ENCODE results near the gene MOCS1. TPM values are rescaled to one million over a fixed set of nuclear protein-coding genes. Genes with fewer than 3 reads are reported as not detected.

MOCS1 gene
- total RNA-seq, 1 donor from 2014 or later = 16.0 TPM

- FAIRE-seq = no peak
- Histone ChIP-seq H3K9me3 (ENCODE audit: insufficient read depth, low read depth, low read length) (no peaks in the 10 kb centered on the region), H3K79me2 (ENCODE audit: insufficient read depth, low read length) (no peaks in the 10 kb centered on the region), H3K27ac (ENCODE audit: low read depth, low read length) (no peak overlapping the region), H3K36me3 (ENCODE audit: insufficient read depth, low read length) (no peaks in the 10 kb centered on the region), H2AFZ (ENCODE audit: low read depth, low read length) (no peak overlapping the region), H4K20me1 (ENCODE audit: insufficient read depth, low read length) (no peaks in the 10 kb centered on the region), H3K4me3 (ENCODE audit: insufficient read depth, low read depth, low read length) (no peak overlapping the region), H3K4me2 (ENCODE audit: low read length) (no peak overlapping the region), H3K4me1 (ENCODE audit: insufficient read depth, low read length) (no peaks in the 10 kb centered on the region), H3K9ac (ENCODE audit: low read length) (no peak overlapping the region), H3K27me3 (ENCODE audit: insufficient read depth, low read length) (peaks cover 4% of the 10 kb centered on the region)
- H3K27ac Mint-ChIP-seq (ENCODE audit: unreplicated experiment) = no peak overlapping the region
- no peak overlapping the region for H3K4me3 Mint-ChIP-seq (ENCODE audit: unreplicated experiment)
- peaks cover 3% of the 10 kb centered on the region for H3K9me3 Mint-ChIP-seq (ENCODE audit: unreplicated experiment)
- no peak for DNase-seq (ENCODE audit: low read depth)
- no peaks in the 10 kb centered on the region for H3K4me1 Mint-ChIP-seq (ENCODE audit: low read depth, unreplicated experiment)
- TF ChIP-seq CTCF (IDR thresholded peaks at IDR 0.05; ENCODE audit: insufficient read depth, low read depth, low read length) (no peak), EZH2 (IDR thresholded peaks at IDR 0.05; ENCODE audit: insufficient read depth, low read length) (no peak)
- no peaks in the 10 kb centered on the region for H3K36me3 Mint-ChIP-seq (ENCODE audit: low read depth, unreplicated experiment)
- H3K27me3 Mint-ChIP-seq (ENCODE audit: low read depth, unreplicated experiment) = peaks cover 15% of the 10 kb centered on the region
Measured at GRCh38 chr6:39982720-39983119, 48.5 kb upstream of the MOCS1 start.

- H3K4me1 Mint-ChIP-seq (ENCODE audit: low read depth, unreplicated experiment) = no peaks in the 10 kb centered on the region
- Histone ChIP-seq H3K4me2 (ENCODE audit: low read length) (no peak overlapping the region), H3K9me3 (ENCODE audit: insufficient read depth, low read depth, low read length) (no peaks in the 10 kb centered on the region), H3K4me1 (ENCODE audit: insufficient read depth, low read length) (no peaks in the 10 kb centered on the region), H3K27me3 (ENCODE audit: insufficient read depth, low read length) (peaks cover 4% of the 10 kb centered on the region), H3K36me3 (ENCODE audit: insufficient read depth, low read length) (no peaks in the 10 kb centered on the region), H4K20me1 (ENCODE audit: insufficient read depth, low read length) (no peaks in the 10 kb centered on the region), H2AFZ (ENCODE audit: low read depth, low read length) (peak overlapping the region; percentile 14), H3K4me3 (ENCODE audit: insufficient read depth, low read depth, low read length) (no peak overlapping the region), H3K9ac (ENCODE audit: low read length) (no peak overlapping the region), H3K79me2 (ENCODE audit: insufficient read depth, low read length) (no peaks in the 10 kb centered on the region), H3K27ac (ENCODE audit: low read depth, low read length) (no peak overlapping the region)
- FAIRE-seq = no peak
- no peak overlapping the region for H3K4me3 Mint-ChIP-seq (ENCODE audit: unreplicated experiment)
- H3K27ac Mint-ChIP-seq (ENCODE audit: unreplicated experiment) = no peak overlapping the region
- peaks cover 3% of the 10 kb centered on the region for H3K9me3 Mint-ChIP-seq (ENCODE audit: unreplicated experiment)
- no peaks in the 10 kb centered on the region for H3K36me3 Mint-ChIP-seq (ENCODE audit: low read depth, unreplicated experiment)
- peaks cover 18% of the 10 kb centered on the region for H3K27me3 Mint-ChIP-seq (ENCODE audit: low read depth, unreplicated experiment)
- TF ChIP-seq CTCF (IDR thresholded peaks at IDR 0.05; ENCODE audit: insufficient read depth, low read depth, low read length) (peak; percentile 54), EZH2 (IDR thresholded peaks at IDR 0.05; ENCODE audit: insufficient read depth, low read length) (no peak)
- peak; percentile 17 for DNase-seq (ENCODE audit: low read depth)
Measured at GRCh38 chr6:39980839-39981580, 46.7 kb upstream of the MOCS1 start.
